Measurements from ENCODE around the gene SAP30BP.
A peak's percentile ranks its signal among the peaks of the same experiment; 100 is the strongest.

SAP30BP gene

DNA sequence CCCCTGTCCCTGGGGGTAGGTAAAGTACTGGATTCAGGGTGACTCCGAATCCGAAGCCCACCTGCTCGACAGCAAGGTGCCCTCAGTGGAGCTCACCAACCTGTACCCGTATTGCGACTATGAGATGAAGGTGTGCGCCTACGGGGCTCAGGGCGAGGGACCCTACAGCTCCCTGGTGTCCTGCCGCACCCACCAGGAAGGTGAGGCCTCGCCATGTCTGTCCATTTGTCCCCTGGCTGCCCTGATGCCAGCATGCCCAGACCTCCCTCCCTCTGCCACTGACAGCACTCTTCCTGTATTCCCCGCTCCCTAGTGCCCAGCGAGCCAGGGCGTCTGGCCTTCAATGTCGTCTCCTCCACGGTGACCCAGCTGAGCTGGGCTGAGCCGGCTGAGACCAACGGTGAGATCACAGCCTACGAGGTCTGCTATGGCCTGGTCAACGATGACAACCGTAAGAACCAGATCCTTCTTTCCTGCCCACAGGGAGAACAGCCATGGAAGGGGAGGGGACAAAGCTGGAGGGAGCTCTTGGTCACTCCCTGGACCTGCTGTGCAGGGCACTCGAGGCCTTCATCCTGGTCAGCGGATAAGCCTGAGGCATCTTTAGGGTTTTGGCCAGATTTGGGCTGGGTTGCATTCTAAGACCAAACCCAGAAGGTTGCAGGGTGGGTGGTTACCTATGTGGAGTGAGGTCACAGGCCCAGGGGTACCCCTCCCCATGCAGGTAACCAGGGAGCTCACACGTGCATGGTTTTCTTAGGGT is 83.7 kb downstream of the SAP30BP start:
- TF ChIP-seq, protein P1, sequence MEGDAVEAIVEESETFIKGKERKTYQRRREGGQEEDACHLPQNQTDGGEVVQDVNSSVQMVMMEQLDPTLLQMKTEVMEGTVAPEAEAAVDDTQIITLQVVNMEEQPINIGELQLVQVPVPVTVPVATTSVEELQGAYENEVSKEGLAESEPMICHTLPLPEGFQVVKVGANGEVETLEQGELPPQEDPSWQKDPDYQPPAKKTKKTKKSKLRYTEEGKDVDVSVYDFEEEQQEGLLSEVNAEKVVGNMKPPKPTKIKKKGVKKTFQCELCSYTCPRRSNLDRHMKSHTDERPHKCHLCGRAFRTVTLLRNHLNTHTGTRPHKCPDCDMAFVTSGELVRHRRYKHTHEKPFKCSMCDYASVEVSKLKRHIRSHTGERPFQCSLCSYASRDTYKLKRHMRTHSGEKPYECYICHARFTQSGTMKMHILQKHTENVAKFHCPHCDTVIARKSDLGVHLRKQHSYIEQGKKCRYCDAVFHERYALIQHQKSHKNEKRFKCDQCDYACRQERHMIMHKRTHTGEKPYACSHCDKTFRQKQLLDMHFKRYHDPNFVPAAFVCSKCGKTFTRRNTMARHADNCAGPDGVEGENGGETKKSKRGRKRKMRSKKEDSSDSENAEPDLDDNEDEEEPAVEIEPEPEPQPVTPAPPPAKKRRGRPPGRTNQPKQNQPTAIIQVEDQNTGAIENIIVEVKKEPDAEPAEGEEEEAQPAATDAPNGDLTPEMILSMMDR (IDR thresholded peaks at IDR 0.05) = no peak
- no peaks in the 10 kb centered on the region for H3K36me3 Mint-ChIP-seq (ENCODE audit: low read depth)
- peaks cover 15% of the 10 kb centered on the region for H3K4me1 Mint-ChIP-seq
- no peak overlapping the region for H3K27ac Mint-ChIP-seq
- DNase-seq = no peak
- peaks cover 18% of the 10 kb centered on the region for H3K27me3 Mint-ChIP-seq (ENCODE audit: low read depth, poor library complexity)
- H3K9me3 Mint-ChIP-seq = no peaks in the 10 kb centered on the region
- no peak overlapping the region for H3K4me3 Mint-ChIP-seq

DNA sequence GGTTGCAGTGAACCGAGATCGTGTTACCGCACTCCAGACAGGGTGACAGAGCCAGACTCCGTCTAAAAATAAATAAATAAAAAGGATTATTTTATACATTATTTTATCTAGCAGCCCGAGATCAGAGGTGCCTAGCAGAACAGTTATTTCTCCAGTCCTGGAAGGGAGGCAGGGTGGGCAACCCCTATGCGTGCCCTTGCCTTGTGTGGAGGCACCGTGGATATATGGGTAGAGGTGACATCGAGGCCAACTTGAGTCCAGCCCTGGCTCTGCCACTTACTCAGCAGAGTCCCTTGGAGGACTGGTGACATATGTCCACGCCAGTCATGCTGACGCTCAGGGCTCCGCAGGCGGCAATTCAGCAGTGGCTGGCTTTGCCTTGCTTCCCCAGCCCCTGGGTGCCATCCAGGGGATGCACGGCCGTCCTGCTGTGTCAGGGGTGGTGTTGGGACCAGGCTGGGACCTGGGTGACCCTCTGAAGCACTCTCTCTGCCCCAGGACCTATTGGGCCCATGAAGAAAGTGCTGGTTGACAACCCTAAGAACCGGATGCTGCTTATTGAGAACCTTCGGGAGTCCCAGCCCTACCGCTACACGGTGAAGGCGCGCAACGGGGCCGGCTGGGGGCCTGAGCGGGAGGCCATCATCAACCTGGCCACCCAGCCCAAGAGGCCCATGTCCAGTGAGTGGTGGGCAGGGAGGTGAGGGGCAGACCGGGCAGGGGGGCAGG is 84.7 kb downstream of the SAP30BP start:
- no peak overlapping the region for H3K27ac Mint-ChIP-seq
- H3K4me1 Mint-ChIP-seq = peaks cover 18% of the 10 kb centered on the region
- H3K4me3 Mint-ChIP-seq = no peak overlapping the region

DNA sequence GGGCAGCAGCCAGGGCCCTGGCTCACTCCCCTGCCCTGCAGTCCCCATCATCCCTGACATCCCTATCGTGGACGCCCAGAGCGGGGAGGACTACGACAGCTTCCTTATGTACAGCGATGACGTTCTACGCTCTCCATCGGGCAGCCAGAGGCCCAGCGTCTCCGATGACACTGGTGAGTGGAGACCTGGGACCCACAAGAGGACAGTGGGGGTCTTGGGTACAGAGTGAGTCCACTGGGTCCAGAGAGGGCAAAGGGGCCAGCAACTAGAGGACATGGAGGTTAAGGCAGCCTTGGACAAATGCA is 85.2 kb downstream of the SAP30BP start:
- Mint-ChIP-seq H3K36me3 (ENCODE audit: low read depth) (no peaks in the 10 kb centered on the region), H3K9me3 (no peaks in the 10 kb centered on the region), H3K4me1 (peaks cover 18% of the 10 kb centered on the region), H3K27me3 (ENCODE audit: low read depth, poor library complexity) (peaks cover 18% of the 10 kb centered on the region), H3K27ac (peak overlapping the region; percentile 54), H3K4me3 (no peak overlapping the region)
- TF ChIP-seq, protein P1 (IDR thresholded peaks at IDR 0.05) = no peak
- no peak for DNase-seq

More for the DNA sequence above, 84.7 kb downstream of the SAP30BP start:
- TF ChIP-seq, protein P1 (IDR thresholded peaks at IDR 0.05) = no peak
- Mint-ChIP-seq H3K36me3 (ENCODE audit: low read depth) (no peaks in the 10 kb centered on the region), H3K9me3 (no peaks in the 10 kb centered on the region), H3K27me3 (ENCODE audit: low read depth, poor library complexity) (peaks cover 18% of the 10 kb centered on the region)
- DNase-seq = no peak

DNA sequence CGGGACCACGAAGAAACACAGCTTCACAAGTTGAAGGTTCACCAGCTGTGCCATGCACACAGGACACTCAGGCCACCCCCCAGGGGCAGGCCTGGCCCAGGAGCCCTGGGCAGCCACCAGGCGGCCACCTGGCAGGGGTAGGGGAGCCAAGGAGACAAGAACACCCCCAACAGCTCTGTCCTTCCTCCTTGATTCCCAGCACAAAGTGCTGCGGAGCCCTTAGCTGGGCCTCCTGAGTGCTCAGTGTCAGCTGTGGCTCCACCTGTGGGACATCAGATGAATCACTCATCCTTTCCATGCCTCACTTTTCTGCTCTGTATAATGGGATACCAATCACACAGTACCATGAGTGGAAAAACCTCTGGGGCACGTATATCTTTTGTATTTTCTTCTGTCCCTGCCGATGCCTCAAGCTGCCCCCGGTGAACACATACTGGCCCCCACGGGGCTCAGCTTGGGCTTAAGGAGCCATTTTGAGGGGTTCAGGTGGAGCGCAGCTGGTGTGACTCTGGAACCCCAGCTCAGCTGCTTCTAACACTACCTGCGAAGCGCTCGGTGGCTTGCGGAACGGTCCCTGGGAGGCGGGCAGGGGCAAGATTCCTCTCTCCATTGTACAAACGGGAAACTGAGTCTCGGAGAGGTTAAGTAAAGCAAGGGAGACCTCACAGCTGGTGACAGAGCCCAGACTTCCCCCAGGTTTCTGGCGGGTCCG is 85.8 kb downstream of the SAP30BP start:
- DNase-seq = no peak
- Mint-ChIP-seq H3K27me3 (ENCODE audit: low read depth, poor library complexity) (peaks cover 13% of the 10 kb centered on the region), H3K4me3 (peak overlapping the region; percentile 25), H3K36me3 (ENCODE audit: low read depth) (no peaks in the 10 kb centered on the region), H3K9me3 (no peaks in the 10 kb centered on the region), H3K4me1 (peaks cover 13% of the 10 kb centered on the region), H3K27ac (no peak overlapping the region)
- TF ChIP-seq, protein P1 (IDR thresholded peaks at IDR 0.05) = no peak

DNA sequence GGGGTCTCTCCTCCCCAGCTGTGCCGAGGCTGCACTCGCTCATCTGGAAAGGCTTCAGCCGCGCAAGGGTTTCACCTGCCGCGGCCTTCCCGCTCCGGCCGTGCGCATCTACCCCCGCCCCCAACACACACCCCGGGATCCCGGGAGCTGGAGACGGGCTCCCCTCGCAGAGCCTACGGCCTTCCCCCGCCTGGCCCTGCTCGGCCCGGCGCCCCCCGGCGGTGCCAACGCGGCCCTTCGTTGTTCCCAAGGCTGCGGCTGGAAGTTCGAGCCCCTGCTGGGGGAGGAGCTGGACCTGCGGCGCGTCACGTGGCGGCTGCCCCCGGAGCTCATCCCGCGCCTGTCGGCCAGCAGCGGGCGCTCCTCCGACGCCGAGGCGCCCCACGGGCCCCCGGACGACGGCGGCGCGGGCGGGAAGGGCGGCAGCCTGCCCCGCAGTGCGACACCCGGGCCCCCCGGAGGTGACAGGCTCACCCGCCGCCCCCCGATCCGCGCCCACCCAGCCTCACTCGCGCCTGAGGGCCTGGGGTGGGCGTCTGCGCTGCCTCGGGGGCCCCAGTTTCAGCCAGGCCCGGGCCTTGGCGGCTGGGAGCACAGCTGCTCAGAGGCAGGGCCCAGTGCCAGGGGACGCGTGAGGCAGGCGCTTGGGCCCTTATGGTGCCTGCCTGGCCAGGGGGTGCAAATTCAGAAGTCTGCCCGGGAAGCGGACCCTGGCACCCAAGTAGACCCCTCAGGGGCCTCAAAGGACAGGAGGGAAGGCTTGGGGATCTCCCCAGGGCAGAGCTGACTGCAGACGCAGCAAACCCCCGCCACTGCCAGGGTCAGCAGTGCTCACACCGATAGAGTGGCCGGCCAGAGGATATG is 86.6 kb downstream of the SAP30BP start:
- peak overlapping the region; percentile 25 for H3K4me3 Mint-ChIP-seq
- peaks cover 12% of the 10 kb centered on the region for H3K27me3 Mint-ChIP-seq (ENCODE audit: low read depth, poor library complexity)
- TF ChIP-seq, protein P1 (IDR thresholded peaks at IDR 0.05) = peak; percentile 40
- H3K4me1 Mint-ChIP-seq = peaks cover 15% of the 10 kb centered on the region
- no peak overlapping the region for H3K27ac Mint-ChIP-seq
- no peaks in the 10 kb centered on the region for H3K9me3 Mint-ChIP-seq
- H3K36me3 Mint-ChIP-seq (ENCODE audit: low read depth) = no peaks in the 10 kb centered on the region
- DNase-seq = peak; percentile 83

All from nephron progenitor cell (in vitro differentiated cells).